K562 (cell line): ENCODE results near the gene LZTR1. TPM values are rescaled to one million over a fixed set of nuclear protein-coding genes. Genes with fewer than 3 reads are reported as not detected.
A peak's percentile ranks its signal among the peaks of the same experiment; 100 is the strongest.

Experiments used
- ERF ChIP-seq: fragments of 450-650 bp; formaldehyde crosslinking; IDR thresholded peaks from 2 replicates; pipeline ENCODE4 v1.4.0; 2020; ENCODE audit warnings: mild to moderate bottlenecking, mixed read lengths
- GTF2E2 ChIP-seq: fragments of 200-800 bp; sonication (Bioruptor generic); IDR thresholded peaks from 2 replicates; pipeline ENCODE4 v1.6.1; 2016; ENCODE audit warnings: missing genetic modification characterization, missing compliant biosample characterization
- KLF6 ChIP-seq: fragments of 250-450 bp; sonication (Bioruptor Pico); IDR thresholded peaks from 2 replicates; pipeline ENCODE4 v1.4.0; 2020; ENCODE audit warnings: mild to moderate bottlenecking, moderate library complexity, borderline replicate concordance
- MBD2 ChIP-seq: sonication (generic); IDR thresholded peaks from 2 replicates; pipeline ENCODE4 v1.6.1; 2016; ENCODE audit warnings: low read depth, borderline replicate concordance
- MED1 ChIP-seq: sonication (generic); formaldehyde crosslinking; IDR thresholded peaks from 2 replicates; pipeline ENCODE4 v1.8.1; 2023; ENCODE audit warnings: missing genetic modification reagents, borderline replicate concordance
- MTA3 ChIP-seq: fragments of 450-650 bp; formaldehyde crosslinking; IDR thresholded peaks from 2 replicates; pipeline ENCODE4 v1.6.1; 2017; ENCODE audit warnings: mild to moderate bottlenecking, borderline replicate concordance
- POLR2A ChIP-seq: fragments of 450-650 bp; conservative IDR thresholded peaks from 2 replicates; pipeline ENCODE4 v1.6.1; 2016
- SIN3A ChIP-seq, 2 experiments: fragments of 150-350 bp in 1 of 2; IDR thresholded peaks; 2 replicates each; pipeline ENCODE4 v1.6.1; 2011 to 2016; ENCODE audit warnings: borderline replicate concordance in 2 of 2, low read depth in 2 of 2, low read length in 2 of 2, mild to moderate bottlenecking in 2 of 2, moderate library complexity in 2 of 2; ENCODE audit not compliant: control insufficient read depth in 1 of 2
- ZBTB1 ChIP-seq: sonication (generic); formaldehyde crosslinking; IDR thresholded peaks from 2 replicates; pipeline ENCODE4 v1.8.1; 2023; ENCODE audit warnings: missing genetic modification reagents, low read depth, mild to moderate bottlenecking, borderline replicate concordance
- ZNF274 ChIP-seq: IDR thresholded peaks from 2 replicates; pipeline ENCODE4 v1.6.1; 2011; ENCODE audit warnings: low read depth, mild to moderate bottlenecking, low read length, moderate library complexity, borderline replicate concordance
- ZNF551 ChIP-seq: fragments of 250-450 bp; sonication (Bioruptor Pico); IDR thresholded peaks from 2 replicates; pipeline ENCODE4 v1.5.0; 2021; ENCODE audit warnings: mild to moderate bottlenecking, moderate library complexity
- ZNF707 ChIP-seq: fragments of 250-450 bp; sonication (Bioruptor Pico); conservative IDR thresholded peaks from 2 replicates; pipeline ENCODE4 v1.8.0; 2022; ENCODE audit warnings: inconsistent platforms, mild to moderate bottlenecking, moderate library complexity
- ZNF77 ChIP-seq: fragments of 250-450 bp; sonication (Bioruptor Pico); IDR thresholded peaks from 2 replicates; pipeline ENCODE4 v1.5.0; 2020
- polyA plus RNA-seq, 8 experiments: library from polyadenylated mRNA; depleted of rRNA in 4 of 8; stranded (reverse) in 5 of 8; unstranded in 3 of 8; fragments of >200 nt; fragmentation: Nextera tagmentation in 2 of 8; fragmentation: Illumina TruSeq in 1 of 8; extraction: Ambion mirVana in 2 of 8; extraction: Trizol in 1 of 8; gene quantifications; 2 replicates each; pipeline versions ENCODE4 v1.2.1 to v1.2.3, GENCODE V29; 2011 to 2014; ENCODE audit warnings: inconsistent platforms in 1 of 8, missing spikeins in 1 of 8
- total RNA-seq, 7 experiments: library from RNA; depleted of rRNA in 6 of 7; stranded (reverse); fragments of >200 nt in 6 of 7; fragmentation: Illumina TruSeq in 2 of 7; extraction: Trizol in 2 of 7; gene quantifications; 2 replicates each; pipeline versions ENCODE4 v1.2.1 to v1.2.3, GENCODE V29; 2011 to 2021; ENCODE audit warnings: low replicate concordance in 1 of 7
- TF ChIP-seq, protein P1 (sequence below), 2 experiments: IDR thresholded peaks; 2 replicates each; pipeline ENCODE4 v1.6.1; 2012; ENCODE audit warnings: improper control_type of control experiment in 2 of 2, low read depth in 2 of 2, low read length in 2 of 2, borderline replicate concordance in 1 of 2

Gene LZTR1
- total and polyA plus RNA-seq, 9 of the 15 experiments (the other 6 are each of a cell fraction or from before 2014, with no cell fraction given) = 2.2 to 135 (median 63.0) TPM

GRCh38 chr22:20952544-20953341 is 29.4 kb upstream of the LZTR1 start (continued):
- TF ChIP-seq, protein P1, sequence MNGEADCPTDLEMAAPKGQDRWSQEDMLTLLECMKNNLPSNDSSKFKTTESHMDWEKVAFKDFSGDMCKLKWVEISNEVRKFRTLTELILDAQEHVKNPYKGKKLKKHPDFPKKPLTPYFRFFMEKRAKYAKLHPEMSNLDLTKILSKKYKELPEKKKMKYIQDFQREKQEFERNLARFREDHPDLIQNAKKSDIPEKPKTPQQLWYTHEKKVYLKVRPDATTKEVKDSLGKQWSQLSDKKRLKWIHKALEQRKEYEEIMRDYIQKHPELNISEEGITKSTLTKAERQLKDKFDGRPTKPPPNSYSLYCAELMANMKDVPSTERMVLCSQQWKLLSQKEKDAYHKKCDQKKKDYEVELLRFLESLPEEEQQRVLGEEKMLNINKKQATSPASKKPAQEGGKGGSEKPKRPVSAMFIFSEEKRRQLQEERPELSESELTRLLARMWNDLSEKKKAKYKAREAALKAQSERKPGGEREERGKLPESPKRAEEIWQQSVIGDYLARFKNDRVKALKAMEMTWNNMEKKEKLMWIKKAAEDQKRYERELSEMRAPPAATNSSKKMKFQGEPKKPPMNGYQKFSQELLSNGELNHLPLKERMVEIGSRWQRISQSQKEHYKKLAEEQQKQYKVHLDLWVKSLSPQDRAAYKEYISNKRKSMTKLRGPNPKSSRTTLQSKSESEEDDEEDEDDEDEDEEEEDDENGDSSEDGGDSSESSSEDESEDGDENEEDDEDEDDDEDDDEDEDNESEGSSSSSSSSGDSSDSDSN (IDR thresholded peaks at IDR 0.05; ENCODE audit: borderline replicate concordance in 1 of 2, low read depth in 2 of 2, low read length in 2 of 2) = 0 out of 4 replicates have a peak, but pooled peaks of 1 of the 2 experiments have one; percentile 47
- TF ChIP-seq ZBTB1 (CRISPR knock-in tag) (no peak), MED1 (CRISPR knock-in tag) (no peak), ZNF551 (CRISPR knock-in tag) (no peak), ZNF707 (CRISPR knock-in tag) (peak; percentile 3; the same call in 1 of the 2 replicates), MBD2 (no peak), KLF6 (CRISPR knock-in tag) (0 out of 2 replicates have a peak, but pooled peaks have one; percentile 16), GTF2E2 (0 out of 2 replicates have a peak, but pooled peaks have one; percentile 50), MTA3 (0 out of 2 replicates have a peak, but pooled peaks have one; percentile 12), ZNF77 (CRISPR knock-in tag) (no peak), POLR2A (peak; percentile 50; the same call in 1 of the 2 replicates), ZNF274 (no peak), ERF (CRISPR knock-in tag) (0 out of 2 replicates have a peak, but pooled peaks have one; percentile 9), SIN3A (IDR thresholded peaks at IDR 0.05; ENCODE audit: borderline replicate concordance in 2 of 2, control insufficient read depth in 1 of 2, low read depth in 2 of 2, low read length in 2 of 2) (no peak)
